SU-DHL-6 (cell line): Measurements from ENCODE around the gene ARHGDIB.

ENCODE experiments used
- EZH2phosphoT487 ChIP-seq: fragments of 200-600 bp; sonication (generic), shearing (Covaris generic); conservative IDR thresholded peaks from 2 replicates; pipeline ENCODE4 v1.6.1; 2018; ENCODE audit warnings: mild to moderate bottlenecking, antibody characterized with exemption, low read length, moderate library complexity, mixed read lengths
- TF ChIP-seq, protein P1 (sequence below): fragments of 200-600 bp; sonication (generic); IDR thresholded peaks from one replicate; pipeline ENCODE4 v1.5.1; 2017; ENCODE audit warnings: antibody characterized with exemption, mild to moderate bottlenecking, low read length, moderate library complexity; ENCODE audit not compliant: insufficient read depth, poor library complexity, severe bottlenecking

DNA sequence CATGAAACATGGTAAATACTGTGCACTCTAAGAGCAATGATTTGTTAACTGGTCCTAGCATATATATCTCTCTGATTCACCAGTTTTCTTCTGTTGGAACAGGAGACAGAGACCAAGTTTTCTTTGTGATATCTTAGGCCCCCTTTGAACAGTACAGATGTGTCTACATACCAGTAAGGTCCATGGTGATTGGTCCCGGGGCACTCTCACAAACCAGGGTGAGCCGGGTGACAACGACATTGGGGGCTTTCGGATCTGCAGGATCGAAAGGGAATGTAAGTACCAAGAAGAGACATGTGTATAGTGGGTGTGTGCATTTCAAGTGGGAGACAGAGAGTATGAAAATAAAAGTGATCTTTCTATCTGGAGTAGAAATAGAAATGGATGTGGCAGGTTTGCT lies 11.8 kb downstream of the ARHGDIB start:
- TF ChIP-seq EZH2phosphoT487 = no peak
- TF ChIP-seq, protein P1, sequence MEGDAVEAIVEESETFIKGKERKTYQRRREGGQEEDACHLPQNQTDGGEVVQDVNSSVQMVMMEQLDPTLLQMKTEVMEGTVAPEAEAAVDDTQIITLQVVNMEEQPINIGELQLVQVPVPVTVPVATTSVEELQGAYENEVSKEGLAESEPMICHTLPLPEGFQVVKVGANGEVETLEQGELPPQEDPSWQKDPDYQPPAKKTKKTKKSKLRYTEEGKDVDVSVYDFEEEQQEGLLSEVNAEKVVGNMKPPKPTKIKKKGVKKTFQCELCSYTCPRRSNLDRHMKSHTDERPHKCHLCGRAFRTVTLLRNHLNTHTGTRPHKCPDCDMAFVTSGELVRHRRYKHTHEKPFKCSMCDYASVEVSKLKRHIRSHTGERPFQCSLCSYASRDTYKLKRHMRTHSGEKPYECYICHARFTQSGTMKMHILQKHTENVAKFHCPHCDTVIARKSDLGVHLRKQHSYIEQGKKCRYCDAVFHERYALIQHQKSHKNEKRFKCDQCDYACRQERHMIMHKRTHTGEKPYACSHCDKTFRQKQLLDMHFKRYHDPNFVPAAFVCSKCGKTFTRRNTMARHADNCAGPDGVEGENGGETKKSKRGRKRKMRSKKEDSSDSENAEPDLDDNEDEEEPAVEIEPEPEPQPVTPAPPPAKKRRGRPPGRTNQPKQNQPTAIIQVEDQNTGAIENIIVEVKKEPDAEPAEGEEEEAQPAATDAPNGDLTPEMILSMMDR = no peak
